Trophoblast cell (in vitro differentiated cells and primary cell): Measurements from ENCODE around the gene OR2H1.

Experiments
- DNase-seq, 2 donors: peaks; one replicate each; pipeline ENCODE4 v3.0.0-alpha.2; 2016
- H2AFZ ChIP-seq: 2 replicates; pipeline ENCODE4 v1.6.1; 2013; ENCODE audit warnings: low read length, moderate library complexity, mild to moderate bottlenecking; ENCODE audit not compliant: insufficient read depth, poor library complexity
- H2AK5ac ChIP-seq: 2 replicates; pipeline ENCODE4 v1.6.1; 2013; ENCODE audit warnings: mild to moderate bottlenecking, low read length
- H2BK120ac ChIP-seq: 2 replicates; pipeline ENCODE4 v1.6.1; 2013; ENCODE audit warnings: low read length, mild to moderate bottlenecking, moderate library complexity; ENCODE audit not compliant: insufficient read depth, poor library complexity
- H2BK12ac ChIP-seq: 2 replicates; pipeline ENCODE4 v1.6.1; 2013; ENCODE audit warnings: mild to moderate bottlenecking, low read length, moderate library complexity
- H2BK5ac ChIP-seq: 2 replicates; pipeline ENCODE4 v1.6.1; 2013; ENCODE audit warnings: low read length, low read depth, moderate library complexity, mild to moderate bottlenecking; ENCODE audit not compliant: poor library complexity
- H3K14ac ChIP-seq: 2 replicates; pipeline ENCODE4 v1.6.1; 2013; ENCODE audit warnings: mild to moderate bottlenecking, low read length
- H3K18ac ChIP-seq: 2 replicates; pipeline ENCODE4 v1.6.1; 2013; ENCODE audit warnings: mild to moderate bottlenecking, low read length
- H3K23ac ChIP-seq: 2 replicates; pipeline ENCODE4 v1.6.1; 2013; ENCODE audit warnings: low read length
- H3K27ac ChIP-seq: 2 replicates; pipeline ENCODE4 v1.5.1; 2013; ENCODE audit warnings: low read depth, mild to moderate bottlenecking, inconsistent platforms, low read length, moderate library complexity
- H3K27me3 ChIP-seq: 2 replicates; pipeline ENCODE4 v1.6.1; 2013; ENCODE audit warnings: inconsistent platforms, mild to moderate bottlenecking, low read length, moderate library complexity; ENCODE audit not compliant: insufficient read depth
- H3K36me3 ChIP-seq, 2 experiments: 1 replicate in 1 of 2; 2 replicates in 1 of 2; pipeline ENCODE4 v1.6.1; 2013; ENCODE audit warnings: low read length in 2 of 2, mild to moderate bottlenecking in 2 of 2, moderate library complexity in 1 of 2; ENCODE audit not compliant: insufficient read depth in 2 of 2, control insufficient read depth in 1 of 2
- H3K4ac ChIP-seq: 2 replicates; pipeline ENCODE4 v1.6.1; 2013; ENCODE audit warnings: low read depth, mild to moderate bottlenecking, low read length, moderate library complexity
- H3K4me1 ChIP-seq, 2 experiments: 1 replicate in 1 of 2; 2 replicates in 1 of 2; pipeline ENCODE4 v1.6.1; 2013; ENCODE audit warnings: low read length in 2 of 2, mild to moderate bottlenecking in 2 of 2, moderate library complexity in 1 of 2; ENCODE audit not compliant: insufficient read depth in 2 of 2, control insufficient read depth in 1 of 2
- H3K4me2 ChIP-seq: 2 replicates; pipeline ENCODE4 v1.6.1; 2013; ENCODE audit warnings: inconsistent platforms, mild to moderate bottlenecking, low read length, moderate library complexity
- H3K4me3 ChIP-seq: 2 replicates; pipeline ENCODE4 v1.5.1; 2013; ENCODE audit warnings: mild to moderate bottlenecking, low read depth, low read length, inconsistent platforms
- H3K79me1 ChIP-seq: one replicate; pipeline ENCODE4 v1.6.1; 2013; ENCODE audit warnings: low read length
- H3K79me2 ChIP-seq: 2 replicates; pipeline ENCODE4 v1.6.1; 2013; ENCODE audit warnings: low read length, mild to moderate bottlenecking; ENCODE audit not compliant: control insufficient read depth, insufficient read depth, poor library complexity
- H3K9ac ChIP-seq: 2 replicates; pipeline ENCODE4 v1.6.1; 2013; ENCODE audit warnings: mild to moderate bottlenecking, low read length
- H3K9me3 ChIP-seq: 2 replicates; pipeline ENCODE4 v1.6.1; 2013; ENCODE audit warnings: low read depth, mild to moderate bottlenecking, control low read depth, inconsistent platforms, low read length; ENCODE audit not compliant: insufficient read depth
- H4K12ac ChIP-seq: 2 replicates; pipeline ENCODE4 v1.6.1; 2013; ENCODE audit warnings: low read depth, mild to moderate bottlenecking, low read length, moderate library complexity
- H4K8ac ChIP-seq: 2 replicates; pipeline ENCODE4 v1.6.1; 2013; ENCODE audit warnings: low read depth, mild to moderate bottlenecking, low read length, moderate library complexity
- H4K91ac ChIP-seq: one replicate; pipeline ENCODE4 v1.6.1; 2013; ENCODE audit warnings: low read depth, mild to moderate bottlenecking, low read length, moderate library complexity
- WGBS: extraction: QIAGEN DNeasy Blood & Tissue Kit; methylation state at CpG from one replicate; pipeline ENCODE4 v1.1.7; 2013; ENCODE audit warnings: missing lambda C conversion rate; ENCODE audit not compliant: insufficient read length, insufficient coverage; ENCODE audit errors: extremely low coverage; 5-methylcytosine and 5-hydroxymethylcytosine counted together

Gene OR2H1

GRCh38 chr6:29494131-29494530 is 37.2 kb downstream of the OR2H1 start:
- WGBS: no CpG with 5 or more reads among the region's 2 CpGs

GRCh38 chr6:29495571-29495970 is 38.6 kb downstream of the OR2H1 start:
- H3K79me2 ChIP-seq: no peaks in the 10 kb centered on the region
- H2BK120ac ChIP-seq: no peak overlapping the region
- H3K36me3 ChIP-seq: no peaks in the 10 kb centered on the region
- no peak for DNase-seq
- no peak overlapping the region for H3K18ac ChIP-seq
- no peaks in the 10 kb centered on the region for H3K4me1 ChIP-seq
- no peaks in the 10 kb centered on the region for H3K79me1 ChIP-seq
- H4K8ac ChIP-seq: no peak overlapping the region
- no peak overlapping the region for H2BK5ac ChIP-seq
- no peak overlapping the region for H3K14ac ChIP-seq
- WGBS: no CpG with 5 or more reads among the region's 4 CpGs
- no peak overlapping the region for H2AFZ ChIP-seq
- no peaks in the 10 kb centered on the region for H3K27me3 ChIP-seq
- H4K91ac ChIP-seq: no peak overlapping the region
- no peak overlapping the region for H4K12ac ChIP-seq
- H3K23ac ChIP-seq: no peak overlapping the region
- H3K4me3 ChIP-seq: no peak overlapping the region
- no peak overlapping the region for H3K27ac ChIP-seq
- H3K9me3 ChIP-seq: peaks cover 2% of the 10 kb centered on the region
- no peak overlapping the region for H3K4ac ChIP-seq
- H2AK5ac ChIP-seq: no peak overlapping the region
- no peak overlapping the region for H3K9ac ChIP-seq
- H3K4me2 ChIP-seq: no peak overlapping the region
- no peak overlapping the region for H2BK12ac ChIP-seq

More at GRCh38 chr6:29494131-29494530, 37.2 kb downstream of the OR2H1 start:
- Histone ChIP-seq H3K4me1 (no peaks in the 10 kb centered on the region), H2AK5ac (no peak overlapping the region), H3K4ac (no peak overlapping the region), H3K79me1 (no peaks in the 10 kb centered on the region), H4K8ac (no peak overlapping the region), H2AFZ (no peak overlapping the region), H3K27ac (no peak overlapping the region), H3K27me3 (no peaks in the 10 kb centered on the region), H2BK5ac (no peak overlapping the region), H4K12ac (no peak overlapping the region), H3K9ac (no peak overlapping the region), H3K36me3 (no peaks in the 10 kb centered on the region), H2BK12ac (no peak overlapping the region), H2BK120ac (no peak overlapping the region), H4K91ac (no peak overlapping the region), H3K9me3 (peaks cover 2% of the 10 kb centered on the region), H3K4me2 (no peak overlapping the region), H3K4me3 (no peak overlapping the region), H3K18ac (no peak overlapping the region), H3K23ac (no peak overlapping the region), H3K79me2 (no peaks in the 10 kb centered on the region), H3K14ac (no peak overlapping the region)
- no peak for DNase-seq

GRCh38 chr6:29496961-29497360 is 40.0 kb downstream of the OR2H1 start:
- no peak overlapping the region for H2BK5ac ChIP-seq
- no peak overlapping the region for H4K12ac ChIP-seq
- no peak overlapping the region for H3K4ac ChIP-seq
- DNase-seq: no peak
- no peak overlapping the region for H2BK12ac ChIP-seq
- H3K14ac ChIP-seq: no peak overlapping the region
- no peak overlapping the region for H3K23ac ChIP-seq
- H3K9ac ChIP-seq: no peak overlapping the region
- H2BK120ac ChIP-seq: no peak overlapping the region
- H3K4me1 ChIP-seq: no peaks in the 10 kb centered on the region
- H3K27me3 ChIP-seq: no peaks in the 10 kb centered on the region
- no peak overlapping the region for H3K27ac ChIP-seq
- H3K79me1 ChIP-seq: no peaks in the 10 kb centered on the region
- no peak overlapping the region for H4K91ac ChIP-seq
- no peak overlapping the region for H2AK5ac ChIP-seq
- H3K79me2 ChIP-seq: no peaks in the 10 kb centered on the region
- H2AFZ ChIP-seq: no peak overlapping the region
- H3K4me2 ChIP-seq: no peak overlapping the region
- no peak overlapping the region for H3K4me3 ChIP-seq
- WGBS: no CpG with 5 or more reads among the region's 4 CpGs
- H3K36me3 ChIP-seq: no peaks in the 10 kb centered on the region
- no peak overlapping the region for H4K8ac ChIP-seq
- H3K18ac ChIP-seq: no peak overlapping the region
- no peaks in the 10 kb centered on the region for H3K9me3 ChIP-seq

- Histone ChIP-seq H3K14ac (no peak overlapping the region), H3K4ac (no peak overlapping the region), H2AFZ (no peak overlapping the region), H2AK5ac (no peak overlapping the region), H2BK5ac (no peak overlapping the region), H3K36me3 (no peaks in the 10 kb centered on the region), H4K8ac (no peak overlapping the region), H3K23ac (no peak overlapping the region), H3K79me1 (no peaks in the 10 kb centered on the region), H3K27me3 (no peaks in the 10 kb centered on the region), H3K27ac (no peak overlapping the region), H3K9ac (no peak overlapping the region), H2BK120ac (no peak overlapping the region), H3K18ac (no peak overlapping the region), H4K12ac (no peak overlapping the region), H3K4me1 (peaks cover 0 to 3% of the 10 kb centered on the region in 2 experiments), H3K79me2 (no peaks in the 10 kb centered on the region), H2BK12ac (no peak overlapping the region), H3K9me3 (no peaks in the 10 kb centered on the region), H3K4me3 (no peak overlapping the region), H4K91ac (no peak overlapping the region), H3K4me2 (no peak overlapping the region)
- WGBS: no CpG with 5 or more reads among the region's 5 CpGs
- no peak for DNase-seq
These were observed 42.7 kb downstream of the OR2H1 start for GRCh38 chr6:29499704-29500103.
